ENCODE results near the gene ALPK1. TPM values are rescaled to one million over a fixed set of nuclear protein-coding genes. Genes with fewer than 3 reads are reported as not detected.

Gene ALPK1
- total RNA-seq, 1 donor from 2014 or later: 40.1 TPM

DNA sequence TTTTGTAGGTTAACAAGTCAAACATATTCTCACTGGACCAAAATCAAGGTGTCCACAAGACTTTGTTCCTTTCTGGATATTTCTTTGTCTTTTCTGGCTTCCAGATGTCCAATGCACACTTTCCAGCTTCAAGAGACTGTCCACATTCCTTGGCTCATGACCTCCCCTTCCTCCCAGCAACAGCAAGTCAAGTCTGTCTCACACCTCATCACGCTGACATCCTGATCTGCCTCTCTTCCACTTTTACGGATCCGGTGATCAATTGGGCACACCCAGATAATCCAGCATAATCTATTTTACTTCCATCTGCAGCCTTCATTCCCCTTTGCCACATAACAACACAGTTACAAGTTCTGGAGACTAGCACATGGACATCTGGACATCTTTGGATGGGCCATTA is 21.1 kb upstream of the ALPK1 start:
- intact Hi-C loops (cut with DNase I): no loop called here
- TF ChIP-seq, protein P1, sequence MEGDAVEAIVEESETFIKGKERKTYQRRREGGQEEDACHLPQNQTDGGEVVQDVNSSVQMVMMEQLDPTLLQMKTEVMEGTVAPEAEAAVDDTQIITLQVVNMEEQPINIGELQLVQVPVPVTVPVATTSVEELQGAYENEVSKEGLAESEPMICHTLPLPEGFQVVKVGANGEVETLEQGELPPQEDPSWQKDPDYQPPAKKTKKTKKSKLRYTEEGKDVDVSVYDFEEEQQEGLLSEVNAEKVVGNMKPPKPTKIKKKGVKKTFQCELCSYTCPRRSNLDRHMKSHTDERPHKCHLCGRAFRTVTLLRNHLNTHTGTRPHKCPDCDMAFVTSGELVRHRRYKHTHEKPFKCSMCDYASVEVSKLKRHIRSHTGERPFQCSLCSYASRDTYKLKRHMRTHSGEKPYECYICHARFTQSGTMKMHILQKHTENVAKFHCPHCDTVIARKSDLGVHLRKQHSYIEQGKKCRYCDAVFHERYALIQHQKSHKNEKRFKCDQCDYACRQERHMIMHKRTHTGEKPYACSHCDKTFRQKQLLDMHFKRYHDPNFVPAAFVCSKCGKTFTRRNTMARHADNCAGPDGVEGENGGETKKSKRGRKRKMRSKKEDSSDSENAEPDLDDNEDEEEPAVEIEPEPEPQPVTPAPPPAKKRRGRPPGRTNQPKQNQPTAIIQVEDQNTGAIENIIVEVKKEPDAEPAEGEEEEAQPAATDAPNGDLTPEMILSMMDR (IDR thresholded peaks at IDR 0.05): no peak
- Histone ChIP-seq H3K4me1 (peaks cover 10% of the 10 kb centered on the region), H3K9me3 (no peaks in the 10 kb centered on the region), H3K36me3 (peaks cover 9% of the 10 kb centered on the region), H3K4me3 (no peak overlapping the region), H3K27ac (no peak overlapping the region), H3K27me3 (ENCODE audit: low read depth) (no peaks in the 10 kb centered on the region)
- ATAC-seq (no peak), DNase-seq (no peak)

DNA sequence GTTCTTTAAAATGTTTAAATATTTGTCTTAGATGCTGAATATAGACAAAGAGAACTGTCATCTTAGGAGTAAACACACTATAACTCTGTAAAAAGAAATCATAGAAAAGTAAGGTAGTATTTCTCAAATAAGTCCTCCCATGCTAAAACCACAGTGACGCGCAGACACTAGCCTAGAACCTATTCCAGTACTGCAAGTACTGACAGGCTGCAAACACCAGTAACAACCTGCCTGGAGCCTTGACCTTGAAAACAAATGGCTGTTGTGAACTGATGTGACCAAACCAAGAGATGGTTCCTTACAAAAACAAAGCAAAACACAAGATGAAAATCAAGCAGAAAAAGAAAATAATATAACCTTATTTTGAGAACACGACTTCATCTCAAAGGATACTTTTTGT is 19.9 kb upstream of the ALPK1 start:
- H3K4me1 ChIP-seq: peaks cover 10% of the 10 kb centered on the region
- no peaks in the 10 kb centered on the region for H3K9me3 ChIP-seq
- TF ChIP-seq, protein P1 (IDR thresholded peaks at IDR 0.05): no peak
- H3K4me3 ChIP-seq: no peak overlapping the region
- ATAC-seq (no peak), DNase-seq (no peak)
- intact Hi-C loops (cut with DNase I): no loop called here
- H3K27ac ChIP-seq: no peak overlapping the region
- H3K36me3 ChIP-seq: peaks cover 9% of the 10 kb centered on the region
- H3K27me3 ChIP-seq (ENCODE audit: low read depth): no peaks in the 10 kb centered on the region

DNA sequence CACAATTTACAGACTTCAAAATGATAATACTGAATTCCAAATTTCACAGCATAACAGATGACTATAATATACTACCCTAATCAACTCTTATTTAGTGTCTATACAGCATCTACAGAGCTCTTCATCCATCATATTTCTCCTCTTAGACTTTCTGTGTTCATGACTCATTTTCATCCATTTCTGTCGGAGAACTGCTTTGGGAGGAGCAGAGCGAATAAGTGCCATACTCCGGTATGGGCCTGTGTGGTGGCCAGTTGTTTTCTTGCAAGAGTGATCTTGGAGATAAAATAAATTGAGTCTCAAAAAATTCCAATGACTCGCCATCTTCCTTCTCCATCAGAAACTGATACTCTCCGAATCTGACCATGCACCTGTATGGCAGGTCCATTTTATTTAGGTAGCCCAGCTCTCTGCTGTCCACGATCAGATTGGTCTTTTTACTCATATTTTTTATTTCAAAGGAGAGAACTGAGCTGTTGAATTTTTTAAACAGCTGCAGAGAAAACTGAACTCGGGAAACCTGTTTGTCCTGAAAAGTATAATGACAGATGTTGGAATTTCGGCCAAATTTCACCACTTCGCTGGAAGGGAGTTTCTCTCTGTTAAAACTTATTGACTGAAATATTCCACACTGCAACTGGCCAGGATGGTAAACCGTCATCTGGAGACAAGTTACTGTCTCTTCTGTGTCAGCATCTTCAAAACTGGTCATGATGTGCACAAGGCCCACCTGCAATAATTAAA is 19.3 kb upstream of the ALPK1 start:
- Histone ChIP-seq H3K4me3 (no peak overlapping the region), H3K4me1 (peaks cover 15% of the 10 kb centered on the region), H3K27ac (no peak overlapping the region), H3K36me3 (peaks cover 9% of the 10 kb centered on the region), H3K9me3 (no peaks in the 10 kb centered on the region), H3K27me3 (ENCODE audit: low read depth) (no peaks in the 10 kb centered on the region)
- TF ChIP-seq, protein P1 (IDR thresholded peaks at IDR 0.05): no peak
- ATAC-seq (no peak), DNase-seq (no peak)
- intact Hi-C loops (cut with DNase I): no loop called here

DNA sequence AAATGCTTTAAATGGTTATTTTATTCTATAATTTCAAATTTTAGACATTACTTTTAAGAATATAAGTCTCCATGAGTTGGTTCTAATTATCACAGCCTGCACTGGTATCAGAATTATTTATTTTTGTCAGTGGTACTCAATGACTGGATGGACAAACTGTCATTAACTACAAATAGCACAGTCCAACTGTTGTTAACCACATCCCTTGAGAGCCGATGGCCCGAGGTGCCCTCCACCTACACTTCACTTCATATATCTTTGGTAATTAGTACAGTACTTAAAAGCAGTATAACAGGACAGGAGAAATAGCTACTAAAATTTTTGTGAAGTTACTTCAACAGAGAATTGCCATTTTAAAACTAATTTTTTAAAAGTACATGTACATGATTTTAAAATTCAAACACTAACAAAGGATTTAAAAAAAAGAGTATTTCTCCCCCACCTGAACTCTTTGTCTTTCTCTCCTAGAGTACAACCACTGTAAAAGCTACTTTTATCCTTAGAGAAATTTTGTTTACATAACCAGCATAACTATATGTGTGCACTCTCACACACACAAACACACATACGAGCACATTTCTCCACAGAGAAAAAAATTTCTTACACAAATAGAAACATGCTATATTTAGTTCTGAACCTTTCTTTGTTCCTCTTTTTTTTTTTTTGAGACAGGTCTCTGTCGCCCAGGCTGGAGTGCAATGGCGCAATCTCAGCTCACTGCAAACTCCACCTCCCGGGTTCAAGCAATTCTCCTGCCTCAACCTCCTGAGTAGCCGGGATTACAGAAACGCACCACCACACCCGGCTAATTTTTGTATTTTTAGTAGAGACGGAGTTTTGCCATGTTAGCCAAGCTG is 17.9 kb upstream of the ALPK1 start:
- Histone ChIP-seq H3K27me3 (ENCODE audit: low read depth) (no peaks in the 10 kb centered on the region), H3K9me3 (no peaks in the 10 kb centered on the region), H3K4me1 (peaks cover 28% of the 10 kb centered on the region), H3K4me3 (peak overlapping the region; percentile 31), H3K36me3 (peaks cover 9% of the 10 kb centered on the region), H3K27ac (peak overlapping the region; percentile 32)
- ATAC-seq (peak; percentile 58 to 66), DNase-seq (peak; percentile 47)
- TF ChIP-seq, protein P1 (IDR thresholded peaks at IDR 0.05): no peak
- intact Hi-C loops (cut with DNase I): no loop called here

DNA sequence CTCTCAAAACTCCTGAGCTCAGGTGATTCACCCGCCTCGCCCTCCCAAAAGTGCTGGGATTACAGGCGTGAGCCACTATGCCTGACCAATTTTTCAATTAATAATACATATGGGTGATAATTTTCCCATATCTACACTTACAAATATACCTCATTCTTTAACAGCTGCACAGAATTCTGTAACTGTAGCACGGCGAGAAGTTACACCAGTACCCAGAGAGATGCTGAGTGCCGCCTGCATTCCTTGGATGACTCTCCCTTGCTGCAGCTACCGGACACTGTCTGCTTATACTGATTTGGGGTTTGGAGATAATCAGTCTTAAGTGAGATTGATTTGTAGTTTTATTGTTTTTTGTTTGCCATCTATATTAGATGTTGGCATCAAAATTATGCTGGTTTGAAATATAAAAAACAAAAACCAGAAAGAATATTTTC is 17.3 kb upstream of the ALPK1 start:
- Histone ChIP-seq H3K4me3 (peak overlapping the region; percentile 31), H3K36me3 (peaks cover 9% of the 10 kb centered on the region), H3K9me3 (no peaks in the 10 kb centered on the region), H3K27ac (peak overlapping the region; percentile 32), H3K27me3 (ENCODE audit: low read depth) (no peaks in the 10 kb centered on the region), H3K4me1 (peaks cover 28% of the 10 kb centered on the region)
- ATAC-seq (peak; percentile 40 to 41), DNase-seq (no peak)
- TF ChIP-seq, protein P1 (IDR thresholded peaks at IDR 0.05): no peak
- intact Hi-C loops (cut with DNase I): no loop called here
